IgD-negative memory B cell (primary cell): ENCODE measurements around the gene LRP5. TPM values are rescaled to one million over a fixed set of nuclear protein-coding genes. Genes with fewer than 3 reads are reported as not detected.

ENCODE experiments used
- H3K27ac Mint-ChIP-seq, 3 donors: one replicate each; pipeline ENCODE4 v1.8.0; 2020 to 2022; ENCODE audit warnings: mild to moderate bottlenecking in 3 of 3, mixed read lengths in 3 of 3, moderate library complexity in 1 of 3
- H3K27me3 Mint-ChIP-seq: one replicate; pipeline ENCODE4 v1.8.0; 2021; ENCODE audit warnings: mixed read lengths
- H3K36me3 Mint-ChIP-seq: one replicate; pipeline ENCODE4 v1.8.0; 2020; ENCODE audit warnings: mild to moderate bottlenecking, mixed read lengths
- H3K4me1 Mint-ChIP-seq, 3 donors: one replicate each; pipeline ENCODE4 v1.8.0; 2020 to 2022; ENCODE audit warnings: mixed read lengths in 3 of 3, mild to moderate bottlenecking in 1 of 3
- H3K4me3 Mint-ChIP-seq, 4 donors: one replicate each; pipeline ENCODE4 v1.8.0; 2020 to 2022; ENCODE audit warnings: mild to moderate bottlenecking in 4 of 4, mixed read lengths in 4 of 4, moderate library complexity in 3 of 4
- H3K9me3 Mint-ChIP-seq, 3 donors: one replicate each; pipeline ENCODE4 v1.8.0; 2020 to 2021; ENCODE audit warnings: mixed read lengths in 3 of 3, mild to moderate bottlenecking in 1 of 3
- polyA plus RNA-seq: library from polyadenylated mRNA; unstranded; fragments of 300-500 nt; fragmentation: Illumina TruSeq; gene quantifications from one replicate; pipeline ENCODE4 v1.2.3, GENCODE V29; 2021

The LRP5 gene
- polyA plus RNA-seq = 1.0 TPM

DNA sequence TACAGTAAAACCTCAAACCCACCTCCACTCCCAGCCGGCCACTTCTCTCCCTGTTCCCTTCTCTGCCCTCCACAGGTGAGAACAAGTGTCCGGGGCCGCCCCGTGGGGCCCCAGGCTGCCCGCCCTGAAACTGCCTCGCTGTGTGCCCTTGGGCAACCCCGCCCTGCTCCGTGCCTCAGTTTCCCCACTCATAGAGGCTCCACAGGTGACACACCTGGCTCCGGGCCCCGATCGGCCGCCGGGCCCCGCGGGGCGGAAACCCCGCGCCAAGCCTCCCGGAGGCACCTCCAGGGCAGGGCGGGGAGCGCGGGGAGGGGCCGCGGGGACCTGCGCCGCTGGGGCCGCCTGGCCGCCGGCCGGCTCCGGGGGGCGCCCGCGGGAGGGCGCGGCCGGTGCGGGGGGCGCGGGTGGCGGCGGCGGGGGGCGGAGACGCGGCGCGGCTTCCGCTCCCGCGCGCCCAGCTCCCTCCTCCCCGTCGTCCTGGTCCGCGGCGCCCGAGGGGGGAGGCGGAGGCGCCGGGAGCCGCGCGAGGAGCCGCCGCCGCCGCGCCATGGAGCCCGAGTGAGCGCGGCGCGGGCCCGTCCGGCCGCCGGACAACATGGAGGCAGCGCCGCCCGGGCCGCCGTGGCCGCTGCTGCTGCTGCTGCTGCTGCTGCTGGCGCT lies at the start of gene LRP5:
LRP5 (plus strand) TSS at position 475 of the 663 bp plus-strand sequence; CDS start at position 599, 124 bp downstream.
- Mint-ChIP-seq H3K9me3 (no peaks in the 10 kb centered on the region), H3K27ac (peak within 1 kb of the TSS in 2 of 3 donors; percentile 10 to 56), H3K4me3 (peak within 1 kb of the TSS; percentile 82 to 93 (median 90)), H3K4me1 (peaks cover 7 to 14% (median 11%) of the 10 kb centered on the region in 3 donors), H3K36me3 (no peaks in the 10 kb centered on the region), H3K27me3 (peaks cover 12% of the 10 kb centered on the region)

DNA sequence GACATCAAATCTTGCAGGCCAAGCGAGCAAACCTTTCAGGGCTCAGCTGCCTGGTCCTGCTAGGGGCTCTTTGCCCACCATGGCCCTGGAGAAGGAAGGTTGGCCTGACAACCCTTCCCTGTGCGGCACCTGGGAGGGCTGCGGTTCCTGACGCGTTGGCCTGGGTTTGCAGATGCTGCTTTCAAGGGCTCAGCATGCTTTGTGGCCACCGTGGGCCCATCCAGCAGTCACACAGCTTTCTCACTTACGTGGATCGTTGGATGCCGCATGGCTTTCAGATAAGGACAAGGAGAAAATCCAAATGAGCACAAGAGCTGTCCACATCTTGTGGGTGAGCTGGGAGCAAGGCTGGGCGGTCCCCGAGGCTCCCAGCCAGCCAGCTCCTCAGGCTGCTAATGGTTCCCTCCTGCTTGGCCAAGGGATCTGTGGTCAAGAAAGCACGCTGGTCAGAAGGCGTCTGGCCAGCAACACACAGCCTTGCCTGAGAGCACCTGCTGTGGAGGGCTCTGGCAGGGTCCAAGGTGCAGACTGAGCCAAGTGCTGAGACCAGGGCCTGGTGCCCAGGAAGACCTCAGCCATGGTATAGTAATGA lies 48.9 kb upstream of the LRP5 start:
- Mint-ChIP-seq H3K4me1 (peaks cover 18 to 32% (median 31%) of the 10 kb centered on the region in 3 donors), H3K9me3 (peaks cover 0 to 2% (median 2%) of the 10 kb centered on the region in 3 donors), H3K36me3 (peaks cover 12% of the 10 kb centered on the region), H3K27ac (no peak overlapping the region), H3K27me3 (peaks cover 2% of the 10 kb centered on the region), H3K4me3 (peak overlapping the region in 1 of 4 donors; percentile 40)

DNA sequence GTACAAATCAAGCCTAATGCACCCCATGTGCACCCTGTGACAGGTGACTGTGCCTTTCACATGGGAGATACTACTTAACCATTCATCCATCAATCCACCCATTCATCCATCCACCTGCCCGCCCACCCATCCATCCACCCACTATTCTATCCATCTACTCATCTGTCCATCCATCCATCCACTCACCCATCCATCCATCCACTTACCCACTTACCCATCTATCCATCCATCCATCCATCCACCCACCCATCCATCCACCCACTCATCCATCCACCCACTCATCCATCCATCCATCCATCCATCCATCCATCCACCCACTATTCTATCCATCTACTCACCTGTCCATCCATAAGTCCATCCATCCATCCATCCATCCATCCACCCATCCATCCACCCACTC lies 48.1 kb upstream of the LRP5 start:
- Mint-ChIP-seq H3K36me3 (peaks cover 12% of the 10 kb centered on the region), H3K27ac (peak overlapping the region in 1 of 3 donors; percentile 58), H3K4me1 (peaks cover 25 to 37% (median 33%) of the 10 kb centered on the region in 3 donors), H3K4me3 (no peak overlapping the region), H3K27me3 (peaks cover 2% of the 10 kb centered on the region), H3K9me3 (peaks cover 0 to 2% (median 2%) of the 10 kb centered on the region in 3 donors)

DNA sequence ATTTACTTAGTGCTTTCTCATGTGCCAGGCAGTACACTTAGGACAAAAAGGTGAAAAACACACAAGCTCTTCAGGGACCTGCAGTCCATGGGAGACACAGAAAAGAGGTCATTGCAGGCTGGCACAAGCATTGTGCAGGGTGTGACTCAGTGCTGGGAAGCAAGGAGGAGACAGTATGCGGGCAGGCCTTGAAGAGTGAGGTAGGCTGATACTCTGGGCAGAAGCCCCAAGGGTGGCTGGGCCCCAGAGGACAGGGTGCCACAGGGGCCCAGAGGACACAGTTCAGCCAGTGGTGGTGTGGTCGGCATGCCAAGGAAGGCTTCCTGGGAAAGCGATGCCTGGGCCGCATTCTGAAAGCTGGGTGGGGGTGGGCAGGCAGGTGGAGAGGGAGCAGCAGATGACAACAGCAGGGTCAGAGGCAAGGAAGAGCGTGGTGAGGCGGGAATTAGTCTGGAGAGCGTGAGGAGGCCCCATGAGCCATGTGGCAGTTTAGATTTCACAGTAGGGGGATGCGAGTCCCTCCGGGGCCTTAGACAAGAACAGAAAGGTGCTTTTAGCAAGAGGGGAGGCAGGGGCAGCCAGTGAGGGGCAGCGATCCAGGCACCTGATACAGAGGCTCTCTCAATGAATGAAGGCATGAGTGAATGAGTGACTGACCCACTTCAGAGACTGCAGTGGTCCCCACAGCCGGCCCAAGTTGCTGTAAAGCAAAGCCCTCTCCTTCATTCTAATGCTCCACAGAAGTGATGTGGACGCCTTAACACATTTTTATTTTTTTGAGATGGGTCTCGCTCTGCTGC lies 47.5 kb upstream of the LRP5 start:
- peaks cover 12% of the 10 kb centered on the region for H3K36me3 Mint-ChIP-seq
- peaks cover 0 to 2% (median 2%) of the 10 kb centered on the region in 3 donors for H3K9me3 Mint-ChIP-seq
- H3K27ac Mint-ChIP-seq = peak overlapping the region in 1 of 3 donors; percentile 58
- H3K4me1 Mint-ChIP-seq = peaks cover 30 to 44% (median 35%) of the 10 kb centered on the region in 3 donors
- peaks cover 2% of the 10 kb centered on the region for H3K27me3 Mint-ChIP-seq
- peak overlapping the region in 1 of 4 donors; percentile 82 for H3K4me3 Mint-ChIP-seq

DNA sequence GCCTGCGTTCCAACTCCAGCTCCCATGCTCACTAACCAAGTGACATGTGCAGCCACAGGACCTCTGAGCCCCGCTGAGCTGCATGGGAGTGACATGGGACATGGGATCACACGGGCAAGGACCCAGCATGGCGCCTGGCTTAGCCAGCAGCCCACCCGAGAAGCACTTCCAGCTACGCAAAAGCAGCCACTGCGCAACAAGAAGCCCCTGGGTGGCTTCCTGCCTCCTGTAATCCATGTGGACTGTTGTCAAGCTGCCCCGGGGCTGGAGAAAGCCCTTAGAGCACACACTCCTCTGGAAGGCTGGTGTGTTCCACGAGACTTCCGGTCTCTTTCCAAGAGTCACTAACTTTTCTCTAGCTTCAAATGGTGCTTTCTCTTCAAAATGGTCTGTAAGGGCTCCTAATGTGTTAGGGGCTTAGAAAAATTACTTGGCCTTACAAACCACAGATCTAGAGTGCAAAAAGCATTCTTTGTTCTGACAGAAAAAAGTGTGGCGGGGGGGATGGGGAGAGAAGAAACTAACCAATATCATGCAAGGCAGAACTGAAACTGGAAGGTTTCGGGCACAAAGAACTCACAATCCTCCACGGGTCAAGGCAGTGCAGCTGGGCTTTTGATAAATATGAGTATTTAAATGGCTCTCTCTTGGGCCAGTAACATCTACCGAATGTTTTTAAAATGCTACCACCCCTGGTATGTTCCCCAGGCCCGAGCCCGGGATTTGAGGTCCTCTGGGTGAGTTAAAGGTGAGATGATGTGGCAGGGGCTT lies 46.1 kb upstream of the LRP5 start:
- Mint-ChIP-seq H3K27ac (peak overlapping the region; percentile 89 to 96 (median 91)), H3K4me3 (peak overlapping the region; percentile 71 to 93 (median 88)), H3K27me3 (peaks cover 2% of the 10 kb centered on the region), H3K9me3 (peaks cover 0 to 2% (median 2%) of the 10 kb centered on the region in 3 donors), H3K36me3 (peaks cover 12% of the 10 kb centered on the region), H3K4me1 (peaks cover 36 to 53% (median 44%) of the 10 kb centered on the region in 3 donors)

DNA sequence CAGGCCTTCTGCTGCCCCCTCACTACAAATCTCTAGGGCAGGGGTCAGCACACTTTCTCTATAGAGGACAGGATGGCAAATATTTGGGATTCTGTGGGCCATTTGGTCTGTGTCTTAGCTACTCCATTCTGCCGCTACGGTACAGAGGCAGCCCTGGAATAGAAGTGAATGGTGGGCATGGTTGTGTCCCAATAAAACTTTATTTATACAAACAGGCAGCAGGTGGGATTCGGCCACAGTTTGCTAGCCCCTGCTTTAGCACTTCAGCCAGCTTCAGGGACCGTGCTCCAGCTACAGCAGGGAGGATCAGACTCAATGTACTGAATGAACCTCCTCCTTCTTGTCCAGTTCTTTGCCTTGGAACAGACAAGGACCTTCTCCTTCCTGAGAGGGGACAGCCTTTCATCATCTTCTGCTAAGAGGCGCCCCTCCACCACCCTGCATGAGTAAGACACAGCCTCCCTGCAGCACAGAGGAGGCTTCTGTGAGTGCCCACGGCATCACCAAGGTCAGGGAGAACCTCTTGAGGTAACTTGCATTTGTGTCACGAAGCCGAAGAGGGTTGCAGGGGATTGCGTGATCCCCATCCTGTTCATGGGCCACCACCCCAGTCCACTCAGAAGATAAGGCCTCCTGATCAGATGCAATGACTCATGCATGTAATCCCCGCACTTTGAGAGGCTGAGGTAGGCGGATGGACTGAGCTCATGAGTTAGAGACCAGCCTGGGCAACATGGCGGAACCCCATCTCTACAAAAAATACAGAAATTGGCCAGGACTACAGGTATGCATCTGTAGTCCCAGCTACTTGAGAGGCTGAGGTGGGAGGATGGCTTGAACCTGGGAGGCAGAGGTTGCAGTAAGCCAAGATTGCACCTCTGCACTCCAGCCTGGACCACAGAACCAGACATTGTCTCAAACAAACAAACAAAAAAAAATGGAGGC lies 45.2 kb upstream of the LRP5 start:
- H3K4me1 Mint-ChIP-seq = peaks cover 38 to 53% (median 42%) of the 10 kb centered on the region in 3 donors
- H3K36me3 Mint-ChIP-seq = peaks cover 10% of the 10 kb centered on the region
- H3K9me3 Mint-ChIP-seq = peaks cover 0 to 2% (median under 1%) of the 10 kb centered on the region in 3 donors
- H3K27ac Mint-ChIP-seq = peak overlapping the region; percentile 89 to 96 (median 91)
- peaks cover 2% of the 10 kb centered on the region for H3K27me3 Mint-ChIP-seq
- peak overlapping the region in 3 of 4 donors; percentile 86 to 93 (median 89) for H3K4me3 Mint-ChIP-seq

DNA sequence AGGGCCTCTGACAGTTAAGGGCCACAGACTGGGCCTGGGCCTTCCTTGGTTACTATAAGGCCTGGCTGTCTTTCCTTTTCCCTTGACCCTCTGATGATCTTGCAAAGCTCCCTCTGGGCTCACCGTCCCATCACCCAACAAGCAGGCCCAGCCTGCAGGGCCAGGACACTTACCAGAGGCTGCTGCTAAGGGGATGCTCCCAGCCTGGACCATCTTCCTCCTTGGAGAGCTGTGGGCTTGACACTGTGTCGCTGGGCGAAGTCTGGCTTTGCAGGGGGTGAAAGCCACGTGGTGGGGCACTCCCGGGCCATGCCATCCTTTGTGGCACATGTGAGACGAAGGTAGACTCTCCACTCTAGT lies 44.5 kb upstream of the LRP5 start:
- Mint-ChIP-seq H3K36me3 (peaks cover 8% of the 10 kb centered on the region), H3K27ac (peak overlapping the region in 2 of 3 donors; percentile 51 to 91), H3K27me3 (peaks cover 2% of the 10 kb centered on the region), H3K9me3 (peaks cover 0 to 2% (median 0%) of the 10 kb centered on the region in 3 donors), H3K4me1 (peaks cover 40 to 57% (median 45%) of the 10 kb centered on the region in 3 donors), H3K4me3 (peak overlapping the region in 2 of 4 donors; percentile 41 to 42)

DNA sequence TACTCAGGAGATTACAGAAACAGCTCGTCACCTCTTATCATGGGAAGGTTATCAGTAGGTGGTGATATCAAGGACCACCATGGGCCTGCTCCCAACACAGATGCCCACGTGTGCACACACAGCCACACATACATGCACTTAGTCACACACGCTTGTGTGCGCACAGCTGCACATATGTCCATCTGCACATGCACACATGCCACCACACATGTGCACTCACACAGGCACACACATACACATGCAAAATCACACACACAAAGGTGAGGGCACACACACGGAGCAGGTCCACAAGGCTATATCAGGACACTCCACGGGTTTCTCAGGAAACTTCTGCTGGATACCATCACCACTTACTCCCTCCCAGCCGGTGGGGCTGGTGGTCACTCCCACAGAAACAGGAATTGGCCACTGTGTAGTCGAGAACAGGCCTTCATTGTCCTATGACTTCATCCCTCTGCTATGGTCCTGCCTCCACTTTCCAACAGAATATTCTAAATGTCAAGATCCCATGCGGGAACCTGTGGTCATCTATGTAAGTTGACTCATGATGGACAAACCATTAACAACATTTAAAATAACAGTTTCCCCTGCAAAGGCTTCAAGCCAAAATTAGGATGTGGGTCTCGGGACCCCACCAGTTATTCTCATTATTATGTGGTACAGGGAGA lies 42.8 kb upstream of the LRP5 start:
- H3K27me3 Mint-ChIP-seq = peaks cover 2% of the 10 kb centered on the region
- peak overlapping the region in 3 of 4 donors; percentile 49 to 93 (median 80) for H3K4me3 Mint-ChIP-seq
- H3K9me3 Mint-ChIP-seq = peaks cover 0 to 4% (median 1%) of the 10 kb centered on the region in 3 donors
- peak overlapping the region; percentile 43 to 88 (median 51) for H3K27ac Mint-ChIP-seq
- H3K36me3 Mint-ChIP-seq = peaks cover 6% of the 10 kb centered on the region
- peaks cover 47 to 65% (median 49%) of the 10 kb centered on the region in 3 donors for H3K4me1 Mint-ChIP-seq

DNA sequence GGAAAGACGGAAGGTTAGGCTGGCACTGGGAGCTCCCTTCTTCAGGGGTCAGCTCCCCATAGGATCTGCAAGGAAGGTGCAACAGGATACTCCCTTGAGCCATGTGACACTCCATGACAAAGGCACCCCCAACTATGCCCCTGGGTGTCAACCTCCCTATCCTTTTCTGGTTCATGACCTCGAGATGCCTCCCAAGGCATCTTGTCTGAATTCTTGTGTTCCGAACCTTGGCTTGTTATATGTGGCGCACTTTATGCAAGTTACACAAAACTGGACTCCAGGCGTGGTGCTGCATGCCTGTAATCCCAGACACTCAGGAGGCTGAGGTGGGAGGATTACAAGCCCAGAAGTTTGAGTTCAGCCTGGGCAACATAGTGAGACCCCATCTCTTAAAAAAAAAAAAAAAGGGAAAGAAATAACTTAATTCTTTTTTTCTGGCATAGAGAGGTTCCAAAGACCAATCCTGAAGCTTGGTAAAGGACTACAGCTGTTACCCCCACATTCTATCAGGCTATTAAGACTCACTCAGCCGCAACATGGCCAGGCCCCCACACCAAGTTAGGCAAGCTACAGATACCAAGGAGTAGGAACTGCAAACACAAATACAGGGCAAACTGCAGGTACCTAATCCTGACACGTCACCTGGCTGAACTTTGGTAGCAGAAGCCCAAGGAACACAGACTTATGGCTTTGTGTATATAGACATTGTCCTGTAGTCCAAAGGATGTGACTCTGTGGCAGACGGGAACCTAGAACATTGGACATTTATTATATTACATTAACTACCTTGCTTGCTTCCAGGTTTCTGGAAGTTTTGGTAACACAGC lies 42.0 kb upstream of the LRP5 start:
- peaks cover 43 to 60% (median 49%) of the 10 kb centered on the region in 3 donors for H3K4me1 Mint-ChIP-seq
- H3K27me3 Mint-ChIP-seq = peaks cover 2% of the 10 kb centered on the region
- peak overlapping the region; percentile 88 to 99 (median 91) for H3K27ac Mint-ChIP-seq
- H3K9me3 Mint-ChIP-seq = peaks cover 0 to 4% (median 0%) of the 10 kb centered on the region in 3 donors
- peaks cover 6% of the 10 kb centered on the region for H3K36me3 Mint-ChIP-seq
- H3K4me3 Mint-ChIP-seq = peak overlapping the region; percentile 92 to 97 (median 94)

DNA sequence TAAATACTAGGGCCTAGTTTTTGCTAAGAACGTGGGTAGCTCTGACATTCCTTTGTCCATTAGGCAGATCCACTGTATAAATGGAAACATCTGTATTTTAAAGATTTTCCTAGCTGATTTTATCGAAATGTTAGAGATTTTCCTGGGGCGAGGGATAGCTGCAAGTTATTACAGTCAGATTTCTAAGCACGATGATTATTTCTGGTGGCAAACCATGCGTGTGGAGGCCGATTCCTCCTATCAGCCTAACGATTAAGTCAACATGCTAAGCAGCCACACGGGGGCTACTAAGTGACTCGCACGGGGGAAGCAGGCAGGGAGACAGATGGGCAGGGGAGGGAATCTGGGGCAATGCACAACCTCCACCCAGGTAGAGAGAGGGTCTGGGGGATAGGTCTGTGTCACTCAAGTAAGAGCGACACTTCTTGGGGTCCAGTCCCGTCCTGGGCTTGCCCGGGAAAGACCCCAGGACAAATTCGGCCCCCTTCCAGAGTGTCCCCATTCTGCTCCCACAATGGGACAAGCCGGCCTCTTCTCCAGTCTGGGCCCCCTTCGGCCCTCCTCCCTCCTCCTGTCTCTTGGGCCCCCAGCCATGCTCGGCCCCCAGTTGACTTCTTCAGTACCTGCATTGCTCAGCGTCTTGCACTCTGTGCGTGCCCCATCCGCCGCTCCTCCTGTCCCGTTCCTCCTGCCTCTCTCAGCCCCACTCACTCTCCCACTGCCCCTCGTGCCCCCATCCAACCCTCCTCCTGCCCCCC lies 41.2 kb upstream of the LRP5 start:
- Mint-ChIP-seq H3K36me3 (peaks cover 6% of the 10 kb centered on the region), H3K9me3 (peaks cover 2 to 4% (median 2%) of the 10 kb centered on the region in 3 donors), H3K27ac (peak overlapping the region; percentile 91 to 99 (median 96)), H3K4me3 (peak overlapping the region; percentile 92 to 97 (median 94)), H3K27me3 (peaks cover 2% of the 10 kb centered on the region), H3K4me1 (peaks cover 43 to 56% (median 46%) of the 10 kb centered on the region in 3 donors)

DNA sequence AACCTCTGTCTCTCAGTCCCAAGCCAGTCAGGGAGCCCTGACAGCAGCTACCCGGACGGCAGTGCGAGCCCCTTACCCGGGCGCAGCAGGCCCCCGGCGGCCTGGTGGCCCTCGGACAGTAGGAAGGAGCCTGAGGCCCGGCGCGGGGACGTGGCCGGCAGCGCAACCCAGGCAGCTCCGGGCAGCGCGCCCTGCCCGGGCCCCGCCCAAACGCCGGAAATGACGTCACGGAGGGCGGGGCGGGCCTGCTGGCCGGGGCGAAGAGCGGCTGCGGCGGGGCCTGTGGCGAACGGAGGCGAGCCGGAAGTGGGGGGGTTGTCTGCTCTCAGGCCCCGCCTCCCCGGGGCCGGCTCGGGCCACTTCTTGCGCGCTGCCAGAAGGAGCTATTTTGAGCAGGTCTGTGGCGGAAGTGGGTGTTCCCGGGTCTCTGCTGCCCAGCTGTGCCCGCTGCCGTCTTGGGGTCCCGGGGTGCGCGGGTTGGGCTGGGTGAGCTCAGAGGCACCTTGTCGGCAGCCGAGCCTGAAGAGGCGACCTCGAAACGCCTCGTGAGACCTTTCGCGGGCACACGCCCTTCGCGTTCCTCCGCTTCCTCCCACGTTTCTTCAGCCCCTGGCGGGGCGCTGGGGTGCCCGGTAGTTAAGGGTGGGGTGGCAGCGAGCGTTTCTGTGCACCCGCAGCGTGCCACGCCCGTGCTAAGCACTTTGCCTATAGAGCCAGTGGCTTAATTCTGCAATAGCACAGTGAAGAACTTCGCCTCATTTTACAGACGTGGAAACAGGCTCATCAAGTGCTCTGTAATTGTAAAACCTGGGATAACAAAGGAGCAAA lies 40.4 kb upstream of the LRP5 start, which contains the start of gene C11orf24:
C11orf24 (minus strand) TSS at position 193 of the 828 bp plus-strand sequence. CDS start 8,206 bp downstream, outside the sequence.
- peaks cover 38 to 48% (median 38%) of the 10 kb centered on the region in 3 donors for H3K4me1 Mint-ChIP-seq
- H3K27me3 Mint-ChIP-seq = no peaks in the 10 kb centered on the region
- H3K4me3 Mint-ChIP-seq = peak within 1 kb of the TSS; percentile 92 to 98 (median 95)
- H3K27ac Mint-ChIP-seq = peak within 1 kb of the TSS; percentile 98 to 99 (median 99)
- peaks cover 2 to 4% (median 2%) of the 10 kb centered on the region in 3 donors for H3K9me3 Mint-ChIP-seq
- H3K36me3 Mint-ChIP-seq = peaks cover 2% of the 10 kb centered on the region
